Raji (cell line): ENCODE data around the gene KRTAP5-4.

Source experiments
- POLR2A ChIP-seq: IDR thresholded peaks from 2 replicates; pipeline ENCODE4 v1.6.1; 2011; ENCODE audit warnings: low read depth, low read length, control low read depth; ENCODE audit not compliant: insufficient read depth

The KRTAP5-4 gene

GRCh38 chr11:1642288-1643145, 20.6 kb upstream of the KRTAP5-4 start:
- no peak for TF ChIP-seq POLR2A

DNA sequence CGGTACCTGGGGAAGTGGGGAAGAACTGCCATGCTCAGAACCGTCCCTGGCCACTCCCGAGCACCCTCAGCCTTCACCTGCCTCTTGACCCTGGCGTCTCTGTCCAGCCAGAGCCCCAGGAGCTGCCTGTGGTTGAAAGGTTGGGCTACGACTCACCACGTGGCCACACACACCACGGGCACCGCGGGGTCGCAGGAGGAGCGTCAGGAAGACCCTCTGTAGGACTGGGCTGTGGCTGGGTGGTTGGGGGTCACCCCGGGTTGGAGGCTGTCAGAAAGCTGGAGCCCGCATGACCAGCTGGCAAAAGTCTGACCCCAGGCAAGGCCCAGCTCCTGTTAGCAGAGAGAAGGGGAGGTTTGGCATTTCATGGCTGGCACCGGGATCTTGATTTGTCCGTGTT, 19.2 kb upstream of the KRTAP5-4 start:
- TF ChIP-seq POLR2A = no peak

DNA sequence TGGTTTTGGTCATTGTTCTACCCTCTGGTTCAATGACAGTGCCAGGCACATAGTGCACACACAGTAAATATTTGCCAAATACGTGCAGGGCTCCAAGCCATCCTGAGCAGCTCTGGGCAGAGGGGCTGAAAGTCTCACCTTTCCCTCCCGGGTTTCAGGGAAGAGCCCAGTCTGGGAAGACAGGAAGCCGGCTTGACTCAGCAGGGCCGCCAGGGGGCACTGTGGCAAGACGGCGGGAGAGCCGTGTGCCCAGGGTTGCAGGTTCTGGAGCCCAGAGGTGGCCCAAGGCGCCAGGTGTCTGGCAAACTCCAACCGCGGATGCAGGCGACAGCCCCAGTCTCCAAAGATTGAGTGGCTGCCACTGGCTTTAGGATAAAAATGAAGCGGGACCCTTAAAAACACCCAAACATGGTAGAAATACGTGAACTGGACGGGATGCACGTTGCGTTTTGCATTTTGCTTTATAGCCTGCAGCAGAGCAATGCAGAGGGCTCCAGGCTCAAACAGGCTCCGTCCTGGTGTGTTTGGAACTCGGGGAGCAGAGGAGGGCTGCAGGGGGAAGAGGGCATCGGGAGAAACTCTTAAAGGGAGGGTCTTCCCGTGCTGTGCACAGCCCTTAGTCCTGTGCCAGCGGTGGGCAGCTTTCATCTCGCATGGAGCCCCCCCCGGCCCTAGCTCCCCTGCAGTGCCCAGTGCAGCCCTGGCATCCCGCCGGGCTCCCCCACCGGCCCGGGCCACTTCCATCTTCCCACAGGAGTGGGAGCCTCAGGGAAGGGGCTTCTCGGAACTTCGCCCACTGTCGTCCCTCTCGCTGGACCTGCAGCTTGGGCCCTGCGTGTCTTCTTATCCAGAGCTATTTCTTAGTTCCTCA, 18.4 kb upstream of the KRTAP5-4 start:
- no peak for TF ChIP-seq POLR2A

- TF ChIP-seq POLR2A = no peak
Observed at GRCh38 chr11:1639666-1640065, 17.7 kb upstream of the KRTAP5-4 start.

- no peak for TF ChIP-seq POLR2A
Observed at GRCh38 chr11:1639102-1639620, 17.2 kb upstream of the KRTAP5-4 start.

DNA sequence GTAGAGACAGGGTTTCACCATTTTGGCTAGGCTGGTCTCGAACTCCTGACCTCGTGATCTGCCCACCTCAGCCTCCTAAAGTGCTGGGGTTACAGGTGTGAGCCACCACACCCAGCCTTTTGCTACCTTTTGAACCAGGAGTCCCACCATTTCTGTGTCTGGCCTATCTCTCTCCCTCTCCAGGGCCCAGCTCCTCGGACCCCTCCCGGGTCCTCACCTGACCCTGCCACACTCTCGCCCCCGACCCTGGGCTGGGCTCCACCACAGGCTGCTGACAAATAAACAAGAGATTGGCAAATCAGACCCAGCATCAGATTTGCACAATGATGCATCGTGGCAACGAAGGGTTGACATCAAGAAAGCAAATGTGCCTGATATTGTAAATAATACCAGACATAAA, 16.4 kb upstream of the KRTAP5-4 start:
- no peak for TF ChIP-seq POLR2A

DNA sequence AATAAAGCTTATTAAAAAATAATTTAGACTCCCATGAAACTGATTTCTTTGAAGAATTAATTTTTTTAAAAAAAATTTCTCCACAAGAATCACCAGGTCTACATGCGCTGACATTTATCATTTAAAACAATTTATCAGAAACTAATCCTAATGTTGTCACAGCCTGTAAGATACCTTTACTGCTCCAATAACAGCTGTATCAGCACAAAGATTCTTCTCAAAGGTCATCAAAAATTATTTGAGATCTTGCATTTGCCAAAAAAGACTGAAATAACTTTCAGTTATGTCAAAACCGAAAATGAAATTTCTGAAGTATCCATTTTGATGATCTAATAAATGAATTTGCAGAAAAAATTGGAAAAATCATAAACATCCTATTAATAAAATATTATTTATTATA, 15.7 kb upstream of the KRTAP5-4 start:
- TF ChIP-seq POLR2A = no peak

DNA sequence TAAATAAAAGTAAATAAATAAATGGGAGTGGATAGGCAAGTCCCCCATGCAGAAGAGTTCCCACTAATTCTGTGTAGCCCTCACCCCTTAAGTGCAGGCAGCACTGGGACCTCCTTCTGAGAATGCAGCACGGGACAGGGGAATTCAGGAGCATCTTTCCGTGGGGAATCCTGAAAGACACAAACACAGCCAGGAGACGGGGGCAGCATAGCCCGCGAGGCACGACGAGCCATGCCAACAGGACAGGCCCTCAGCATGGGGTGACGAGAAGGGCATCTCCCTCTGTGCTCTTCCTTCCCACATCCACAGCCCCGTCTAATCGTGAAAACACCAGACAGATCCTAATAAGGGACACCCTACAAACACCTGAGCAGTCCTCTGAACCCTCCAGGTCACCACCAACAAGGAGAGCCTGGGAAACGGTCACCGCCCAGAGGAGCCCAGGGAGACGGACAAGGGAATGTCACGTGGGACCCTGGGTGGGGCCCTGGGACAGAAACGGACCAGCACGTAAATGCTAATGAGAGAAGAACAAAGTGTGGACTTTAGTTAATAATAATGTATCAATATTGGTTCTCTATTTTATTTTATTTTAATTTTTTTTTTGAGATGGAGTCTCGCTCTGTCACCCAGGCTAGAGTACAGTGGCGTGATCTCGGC, 14.5 kb upstream of the KRTAP5-4 start:
- TF ChIP-seq POLR2A = no peak

- no peak for TF ChIP-seq POLR2A
Observed at GRCh38 chr11:1633864-1634263, 11.9 kb upstream of the KRTAP5-4 start.

DNA sequence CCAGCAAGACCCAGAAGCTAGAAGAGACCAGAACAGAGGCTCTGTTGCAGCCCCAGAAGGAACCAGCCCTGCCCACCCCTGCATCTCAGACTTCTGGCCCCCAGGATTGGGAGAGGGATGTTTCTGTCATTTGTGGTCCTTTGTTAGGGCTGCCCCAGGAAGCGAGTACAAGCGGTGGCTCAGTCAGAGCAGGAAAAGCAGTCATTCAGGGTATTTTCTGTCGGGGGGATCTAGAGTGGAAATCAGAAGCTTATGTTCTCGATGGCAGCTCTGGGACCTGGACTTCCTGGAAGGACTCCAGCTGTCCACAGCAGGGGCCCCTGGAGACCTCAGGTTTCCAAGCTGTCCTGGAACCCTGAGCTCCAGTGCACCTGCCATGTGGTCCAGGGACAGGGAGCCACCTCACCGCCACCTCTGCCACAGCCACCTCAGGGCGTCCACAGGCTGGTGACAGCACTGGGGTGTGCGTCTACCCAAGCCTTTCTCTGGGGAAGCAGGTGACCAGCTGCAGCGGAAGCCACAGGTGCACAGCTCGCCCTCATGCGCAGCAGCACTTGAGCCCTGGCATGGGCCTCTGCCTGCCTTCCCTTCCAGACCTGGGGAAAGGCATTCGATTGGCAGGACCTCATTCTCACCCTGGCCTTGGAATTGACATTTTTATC, 10.2 kb upstream of the KRTAP5-4 start:
- no peak for TF ChIP-seq POLR2A

DNA sequence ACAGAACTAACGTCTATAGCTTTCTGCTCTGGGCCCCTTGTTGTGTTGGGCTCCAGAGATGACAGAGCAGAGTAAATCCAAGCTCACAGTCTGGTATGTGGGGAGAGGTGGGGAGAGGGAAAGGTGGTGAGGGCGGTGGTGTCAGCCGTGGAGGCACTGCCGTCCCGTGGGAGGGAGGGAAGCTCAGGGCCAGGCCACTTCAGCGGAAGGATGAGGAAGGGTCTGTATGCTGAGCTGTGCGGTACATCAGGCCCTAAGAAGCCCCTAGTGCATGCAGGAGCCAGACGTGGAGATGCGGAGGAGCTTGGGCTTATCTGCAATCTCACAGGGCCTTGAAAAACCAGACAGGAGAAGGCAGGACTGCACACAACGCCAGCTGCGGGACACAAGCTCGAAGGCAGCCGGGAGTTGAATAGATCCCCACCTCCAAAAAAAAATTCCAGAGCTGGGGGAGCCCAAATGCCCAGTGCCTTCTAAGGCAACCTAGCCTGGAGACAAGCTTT, 9.2 kb upstream of the KRTAP5-4 start:
- TF ChIP-seq POLR2A = no peak

GRCh38 chr11:1630271-1630670, 8.3 kb upstream of the KRTAP5-4 start:
- no peak for TF ChIP-seq POLR2A

DNA sequence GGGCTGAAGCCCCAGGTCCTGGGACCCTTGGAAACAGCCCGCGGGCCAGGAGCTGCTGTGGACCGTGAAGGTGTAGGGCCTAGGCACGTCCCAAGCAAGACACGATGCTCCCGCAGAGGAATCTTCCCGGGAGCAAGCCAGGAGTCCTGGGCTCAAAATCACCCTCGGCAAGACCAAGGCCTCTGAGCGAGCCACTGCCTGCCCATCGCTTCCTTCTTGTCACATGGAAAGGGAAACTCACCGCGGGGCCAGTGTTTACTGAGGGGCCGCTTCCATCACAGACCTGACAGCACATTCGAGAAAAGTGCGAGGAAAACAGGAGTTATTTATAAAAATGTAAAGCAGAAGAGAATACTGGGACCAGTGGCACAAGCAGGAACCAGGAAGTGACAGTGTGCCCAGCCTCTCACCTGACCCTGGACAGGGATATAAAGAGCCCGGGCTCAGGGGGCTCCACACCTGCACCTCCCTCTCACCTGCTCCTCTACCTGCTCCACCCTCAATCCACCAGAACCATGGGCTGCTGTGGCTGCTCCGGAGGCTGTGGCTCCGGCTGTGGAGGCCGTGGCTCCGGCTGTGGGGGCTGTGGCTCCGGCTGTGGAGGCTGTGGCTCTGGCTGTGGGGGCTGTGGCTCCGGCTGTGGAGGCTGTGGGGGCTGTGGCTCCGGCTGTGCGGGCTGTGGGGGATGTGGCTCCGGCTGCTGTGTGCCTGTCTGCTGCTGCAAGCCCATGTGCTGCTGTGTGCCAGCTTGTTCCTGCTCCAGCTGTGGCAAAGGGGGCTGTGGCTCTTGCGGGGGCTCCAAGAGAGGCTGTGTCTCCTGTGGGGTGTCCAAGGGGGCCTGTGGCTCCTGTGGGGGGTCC, 7.6 kb upstream of the KRTAP5-4 start, which contains the start of gene KRTAP5-5:
TSS of gene KRTAP5-5 (plus strand) at position 450 of the 860 bp plus-strand sequence. CDS start at position 516, 66 bp downstream.
- no peak for TF ChIP-seq POLR2A
